Subcutaneous adipose tissue (tissue), 4 donors: ENCODE results near the gene THBS1. TPM values are rescaled to one million over a fixed set of nuclear protein-coding genes. Genes with fewer than 3 reads are reported as not detected.

Source experiments
- CTCF ChIP-seq: fragments of 450-650 bp; IDR thresholded peaks from one replicate; pipeline ENCODE4 v1.5.1; 2016; ENCODE audit warnings: low read depth, mild to moderate bottlenecking, control low read depth, antibody characterized with exemption, moderate library complexity
- total RNA-seq, 4 donors: library from RNA; depleted of rRNA; stranded (reverse); fragments of >200 nt; gene quantifications; one replicate each; pipeline ENCODE4 v1.1.0, GENCODE V29; 2016

The THBS1 gene
- total RNA-seq, 4 donors from 2014 or later, result 95.5 to 1,261 (median 601) TPM

GRCh38 chr15:39621976-39622375 lies 41.1 kb downstream of the THBS1 start:
- no peak for TF ChIP-seq CTCF

GRCh38 chr15:39622660-39623516 lies 42.0 kb downstream of the THBS1 start:
- TF ChIP-seq CTCF, result no peak

GRCh38 chr15:39623529-39623931 lies 42.7 kb downstream of the THBS1 start:
- no peak for TF ChIP-seq CTCF

GRCh38 chr15:39624806-39625205 lies 43.9 kb downstream of the THBS1 start:
- TF ChIP-seq CTCF, result no peak

- no peak for TF ChIP-seq CTCF
Observed at GRCh38 chr15:39625451-39625850, 44.6 kb downstream of the THBS1 start.

- TF ChIP-seq CTCF, result no peak
Observed at GRCh38 chr15:39625856-39626255, 45.0 kb downstream of the THBS1 start.

- TF ChIP-seq CTCF, result no peak
Observed at GRCh38 chr15:39627451-39628143, 46.7 kb downstream of the THBS1 start.
